Fibroblast of lung (primary cell): Measurements from ENCODE around the gene HHAT. TPM values are rescaled to one million over a fixed set of nuclear protein-coding genes. Genes with fewer than 3 reads are reported as not detected.

ENCODE experiments used
- DNase-seq, 2 donors: peaks; one replicate each; pipeline versions ENCODE4 v3.0.0 to v3.0.0-alpha.2; 2010; ENCODE audit warnings: low read depth in 2 of 2
- H2AFZ ChIP-seq: 2 replicates; pipeline ENCODE4 v1.5.1; 2012; ENCODE audit warnings: low read length, control low read depth, inconsistent platforms
- H3K27ac ChIP-seq: 2 replicates; pipeline ENCODE4 v1.5.1; 2011; ENCODE audit warnings: low read length, control low read depth; ENCODE audit not compliant: insufficient read depth
- H3K27me3 ChIP-seq: 2 replicates; pipeline ENCODE4 v1.5.1; 2011; ENCODE audit warnings: mild to moderate bottlenecking, low read length; ENCODE audit not compliant: control insufficient read depth, insufficient read depth
- H3K36me3 ChIP-seq: 2 replicates; pipeline ENCODE4 v1.5.1; 2011; ENCODE audit warnings: low read length; ENCODE audit not compliant: control insufficient read depth, insufficient read depth
- H3K4me1 ChIP-seq: 2 replicates; pipeline ENCODE4 v1.5.1; 2011; ENCODE audit warnings: low read length; ENCODE audit not compliant: control insufficient read depth, insufficient read depth; ENCODE audit errors: extremely low read depth
- H3K4me2 ChIP-seq: 2 replicates; pipeline ENCODE4 v1.5.1; 2011; ENCODE audit warnings: low read length, control low read depth; ENCODE audit not compliant: insufficient read depth; ENCODE audit errors: extremely low read depth
- H3K4me3 ChIP-seq, 4 experiments: fragments of 200-600 bp in 1 of 4; sonication (generic) in 1 of 4; replicated peaks in 1 of 4; 2 replicates each; pipeline ENCODE4 v1.5.1; 2011 to 2016; ENCODE audit warnings: low read length in 4 of 4, low read depth in 3 of 4, mild to moderate bottlenecking in 3 of 4, control low read depth in 2 of 4, inconsistent platforms in 1 of 4, mixed read lengths in 1 of 4; ENCODE audit not compliant: insufficient read depth in 1 of 4; ENCODE audit errors: control extremely low read depth in 1 of 4
- H3K79me2 ChIP-seq: 2 replicates; pipeline ENCODE4 v1.5.1; 2012; ENCODE audit warnings: mild to moderate bottlenecking, low read length, inconsistent platforms; ENCODE audit not compliant: control insufficient read depth, insufficient read depth
- H3K9ac ChIP-seq: 2 replicates; pipeline ENCODE4 v1.5.1; 2011; ENCODE audit warnings: mild to moderate bottlenecking, low read length, control low read depth; ENCODE audit not compliant: insufficient read depth
- H3K9me3 ChIP-seq: 2 replicates; pipeline ENCODE4 v1.5.1; 2012; ENCODE audit warnings: low read depth, low read length; ENCODE audit not compliant: control insufficient read depth, insufficient read depth
- H4K20me1 ChIP-seq: 2 replicates; pipeline ENCODE4 v1.5.1; 2011; ENCODE audit warnings: low read length; ENCODE audit not compliant: control insufficient read depth, insufficient read depth; ENCODE audit errors: extremely low read depth
- EZH2 ChIP-seq: IDR thresholded peaks from 2 replicates; pipeline ENCODE4 v1.5.1; 2012; ENCODE audit warnings: low read length, control low read depth, mild to moderate bottlenecking; ENCODE audit errors: missing control alignments
- polyA plus RNA-seq, 2 donors: library from polyadenylated mRNA; depleted of rRNA in 1 of 2; stranded (reverse) in 1 of 2; unstranded in 1 of 2; fragments of >200 nt; gene quantifications; 2 replicates each; pipeline ENCODE4 v1.2.1, GENCODE V29; 2011 to 2012; ENCODE audit warnings: missing spikeins in 1 of 2
- total RNA-seq: library from RNA; depleted of rRNA; stranded (reverse); fragments of >200 nt; gene quantifications from 2 replicates; pipeline ENCODE4 v1.2.1, GENCODE V29; 2014
- TF ChIP-seq, protein P1 (sequence below), 2 donors: IDR thresholded peaks in 1 of 2; conservative IDR thresholded peaks in 1 of 2; 1 replicate in 1 of 2; 2 replicates in 1 of 2; pipeline ENCODE4 v1.5.1; 2011 to 2012; ENCODE audit warnings: low read length in 2 of 2, control low read depth in 1 of 2, inconsistent platforms in 1 of 2, low read depth in 1 of 2, mild to moderate bottlenecking in 1 of 2

Gene HHAT
- total and polyA plus RNA-seq, 2 donors (not counting 1 experiment from before 2014, with no cell fraction given): 3.6 to 4.8 TPM

DNA sequence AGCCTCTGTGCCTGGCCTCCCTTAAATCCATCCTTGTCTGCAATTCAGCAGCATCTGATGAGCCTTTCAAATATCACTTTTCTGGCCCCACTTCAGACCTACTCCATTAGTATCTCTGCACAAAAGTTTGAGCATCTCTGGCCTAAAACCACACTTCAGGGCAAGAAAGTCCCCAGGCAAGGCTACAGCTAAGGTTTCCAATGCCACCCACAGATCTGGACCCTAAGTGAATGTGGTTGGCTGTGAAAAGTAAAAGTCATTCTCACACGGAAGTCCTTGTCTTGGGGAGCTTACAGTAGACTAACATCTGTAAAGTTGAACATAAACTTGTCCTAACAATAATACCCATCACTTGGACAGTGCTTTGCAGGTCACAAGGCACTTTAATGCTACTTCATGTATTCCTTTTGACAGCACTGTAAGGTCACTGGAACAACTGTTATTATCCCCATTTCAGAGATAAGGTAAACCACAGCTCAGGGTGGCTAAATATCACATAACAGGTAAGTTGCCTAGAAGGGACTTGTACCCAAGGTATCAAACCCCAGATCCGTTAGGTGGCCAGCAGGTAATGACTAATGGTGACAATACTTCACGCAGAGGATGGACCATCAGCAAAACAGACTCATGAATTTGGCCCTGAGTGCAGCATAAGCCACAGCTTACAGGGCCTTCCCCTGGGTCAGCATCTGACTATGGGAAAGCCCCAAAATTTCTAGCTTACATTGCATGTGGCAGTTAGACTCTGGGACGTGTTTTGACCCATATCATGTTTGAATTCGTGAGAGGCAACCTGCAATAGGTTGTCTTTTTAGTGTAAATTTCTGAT lies 356.0 kb downstream of the HHAT start:
- no peak for TF ChIP-seq EZH2
- TF ChIP-seq, protein P1, sequence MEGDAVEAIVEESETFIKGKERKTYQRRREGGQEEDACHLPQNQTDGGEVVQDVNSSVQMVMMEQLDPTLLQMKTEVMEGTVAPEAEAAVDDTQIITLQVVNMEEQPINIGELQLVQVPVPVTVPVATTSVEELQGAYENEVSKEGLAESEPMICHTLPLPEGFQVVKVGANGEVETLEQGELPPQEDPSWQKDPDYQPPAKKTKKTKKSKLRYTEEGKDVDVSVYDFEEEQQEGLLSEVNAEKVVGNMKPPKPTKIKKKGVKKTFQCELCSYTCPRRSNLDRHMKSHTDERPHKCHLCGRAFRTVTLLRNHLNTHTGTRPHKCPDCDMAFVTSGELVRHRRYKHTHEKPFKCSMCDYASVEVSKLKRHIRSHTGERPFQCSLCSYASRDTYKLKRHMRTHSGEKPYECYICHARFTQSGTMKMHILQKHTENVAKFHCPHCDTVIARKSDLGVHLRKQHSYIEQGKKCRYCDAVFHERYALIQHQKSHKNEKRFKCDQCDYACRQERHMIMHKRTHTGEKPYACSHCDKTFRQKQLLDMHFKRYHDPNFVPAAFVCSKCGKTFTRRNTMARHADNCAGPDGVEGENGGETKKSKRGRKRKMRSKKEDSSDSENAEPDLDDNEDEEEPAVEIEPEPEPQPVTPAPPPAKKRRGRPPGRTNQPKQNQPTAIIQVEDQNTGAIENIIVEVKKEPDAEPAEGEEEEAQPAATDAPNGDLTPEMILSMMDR (conservative IDR thresholded peaks at IDR 0.05 in 1 of 2, IDR thresholded peaks at IDR 0.05 in 1 of 2; ENCODE audit: low read depth in 1 of 2, low read length in 2 of 2): no peak
- Histone ChIP-seq H3K4me1 (peaks cover 3% of the 10 kb centered on the region), H3K4me2 (no peak overlapping the region), H3K9ac (no peak overlapping the region), H3K79me2 (no peaks in the 10 kb centered on the region), H2AFZ (no peak overlapping the region), H3K36me3 (no peaks in the 10 kb centered on the region), H4K20me1 (no peaks in the 10 kb centered on the region), H3K27ac (no peak overlapping the region), H3K4me3 (no peak overlapping the region), H3K9me3 (no peaks in the 10 kb centered on the region), H3K27me3 (no peaks in the 10 kb centered on the region)
- no peak for DNase-seq

DNA sequence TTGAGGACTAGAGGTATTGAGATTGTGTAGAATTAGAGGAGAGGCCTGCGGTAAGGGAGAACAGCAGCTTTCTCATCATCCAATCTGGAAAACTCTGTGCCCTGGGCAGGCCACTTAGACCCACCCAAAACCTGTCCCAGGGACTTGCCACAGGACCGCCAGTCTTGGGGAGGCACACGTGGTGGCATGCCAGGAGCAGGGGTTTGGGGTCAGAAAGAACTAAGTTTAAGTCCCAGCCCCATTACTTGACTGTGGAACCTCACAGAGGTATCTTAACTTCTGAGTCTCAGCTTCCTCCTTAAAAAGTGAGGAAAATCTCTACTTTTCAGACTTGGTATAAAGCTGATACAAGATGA lies 356.6 kb downstream of the HHAT start:
- Histone ChIP-seq H3K36me3 (no peaks in the 10 kb centered on the region), H3K4me3 (no peak overlapping the region)

DNA sequence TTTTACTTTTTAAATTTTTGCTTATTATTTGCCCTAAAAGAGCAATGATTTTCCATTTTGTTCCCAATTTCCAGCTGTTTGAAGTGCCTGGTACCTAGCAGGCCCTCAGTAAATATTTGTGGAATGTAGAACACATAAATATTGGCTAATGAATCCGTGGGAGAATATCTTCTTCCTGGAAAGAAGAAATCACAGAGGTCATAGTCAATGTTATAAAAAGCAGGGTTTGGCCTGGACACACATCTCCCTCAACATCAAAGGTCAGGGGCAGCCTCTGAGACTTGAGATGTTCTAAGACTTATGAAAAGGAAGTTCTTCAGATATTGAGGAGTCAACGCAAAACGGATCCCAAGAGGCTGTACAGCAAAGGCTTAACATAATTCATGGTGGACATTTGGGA lies 358.1 kb downstream of the HHAT start:
- Histone ChIP-seq H3K9ac (no peak overlapping the region), H3K4me2 (no peak overlapping the region), H4K20me1 (no peaks in the 10 kb centered on the region), H2AFZ (no peak overlapping the region), H3K4me3 (no peak overlapping the region), H3K79me2 (no peaks in the 10 kb centered on the region), H3K27me3 (no peaks in the 10 kb centered on the region), H3K36me3 (no peaks in the 10 kb centered on the region), H3K4me1 (peaks cover 3% of the 10 kb centered on the region), H3K9me3 (no peaks in the 10 kb centered on the region), H3K27ac (no peak overlapping the region)
- TF ChIP-seq EZH2: no peak
- TF ChIP-seq, protein P1 (conservative IDR thresholded peaks at IDR 0.05 in 1 of 2, IDR thresholded peaks at IDR 0.05 in 1 of 2; ENCODE audit: low read depth in 1 of 2, low read length in 2 of 2): no peak
- DNase-seq: no peak

More for the DNA sequence above, 356.6 kb downstream of the HHAT start:
- H3K4me1 ChIP-seq: peaks cover 3% of the 10 kb centered on the region
- H2AFZ ChIP-seq: no peak overlapping the region
- H3K27ac ChIP-seq: no peak overlapping the region
- H4K20me1 ChIP-seq: no peaks in the 10 kb centered on the region
- H3K9me3 ChIP-seq: no peaks in the 10 kb centered on the region
- H3K27me3 ChIP-seq: no peaks in the 10 kb centered on the region
- no peak overlapping the region for H3K4me2 ChIP-seq
- H3K9ac ChIP-seq: no peak overlapping the region
- TF ChIP-seq, protein P1 (conservative IDR thresholded peaks at IDR 0.05 in 1 of 2, IDR thresholded peaks at IDR 0.05 in 1 of 2; ENCODE audit: low read depth in 1 of 2, low read length in 2 of 2): no peak
- TF ChIP-seq EZH2: no peak
- DNase-seq: no peak
- H3K79me2 ChIP-seq: no peaks in the 10 kb centered on the region
